Kidney (tissue), 14 donors: ENCODE measurements around the gene PTGDR2. TPM values are rescaled to one million over a fixed set of nuclear protein-coding genes. Genes with fewer than 3 reads are reported as not detected.
A peak's percentile ranks its signal among the peaks of the same experiment; 100 is the strongest.

Experiments used
- DNase-seq, 5 donors: peaks; one replicate each; pipeline ENCODE4 v3.0.0-alpha.2; 2013 to 2020
- FAIRE-seq: peaks from 2 replicates; lab custom pipeline; 2012; peaks lifted over from hg19 to GRCh38; lab: Jason Lieb, UNC
- H3K27ac ChIP-seq, 2 donors: one replicate each; pipeline ENCODE4 v1.7.0; 2013; ENCODE audit warnings: low read depth in 2 of 2, low read length in 2 of 2, inconsistent platforms in 1 of 2
- H3K27me3 ChIP-seq: one replicate; pipeline ENCODE4 v1.7.1; 2013; ENCODE audit warnings: low read length, inconsistent platforms; ENCODE audit not compliant: control insufficient read depth, insufficient read depth
- H3K36me3 ChIP-seq, 3 donors: one replicate each; pipeline versions ENCODE4 v1.7.0 to v1.7.1; 2013; ENCODE audit warnings: low read length in 3 of 3, control low read depth in 1 of 3, inconsistent platforms in 1 of 3; ENCODE audit not compliant: insufficient read depth in 3 of 3, control insufficient read depth in 2 of 3
- H3K4me1 ChIP-seq, 3 donors: one replicate each; pipeline versions ENCODE4 v1.7.0 to v1.7.1; 2013; ENCODE audit warnings: low read length in 3 of 3, inconsistent platforms in 1 of 3, low read depth in 1 of 3; ENCODE audit not compliant: control insufficient read depth in 2 of 3, insufficient read depth in 2 of 3
- H3K4me3 ChIP-seq, 3 donors: one replicate each; pipeline versions ENCODE4 v1.7.0 to v1.8.1; 2013; ENCODE audit warnings: low read length in 3 of 3, control low read depth in 1 of 3, inconsistent platforms in 1 of 3
- H3K9ac ChIP-seq, 3 donors: one replicate each; pipeline versions ENCODE4 v1.7.0 to v1.7.1; 2013; ENCODE audit warnings: low read length in 3 of 3, control low read depth in 1 of 3, inconsistent platforms in 1 of 3
- H3K9me3 ChIP-seq, 3 donors: one replicate each; pipeline versions ENCODE4 v1.7.0 to v1.7.1; 2013; ENCODE audit warnings: low read length in 3 of 3, control low read depth in 1 of 3, inconsistent platforms in 1 of 3; ENCODE audit not compliant: control insufficient read depth in 2 of 3, insufficient read depth in 1 of 3
- intact Hi-C: fragments of 100-400 bp; cut with DNase I; formaldehyde crosslinking; loops from one replicate; pipeline ENCODE4 v1.11.1; 2022
- polyA plus RNA-seq: library from polyadenylated mRNA; stranded (reverse); fragments of 350-450 nt; fragmentation: Illumina TruSeq; extraction: RNeasy Lipid Tissue Mini Kit (QIAGEN cat#74804); gene quantifications from one replicate; pipeline ENCODE4 v1.2.3, GENCODE V29; 2014; ENCODE audit warnings: low read depth, low replicate concordance; ENCODE audit not compliant: insufficient read depth
- total RNA-seq: library from RNA; stranded (reverse); fragmentation: NEBNext Ultra II Directional; extraction: Animal tissue kit (Norgen Biotek cat#: 25700); gene quantifications from one replicate; pipeline ENCODE4 v1.2.1, GENCODE V29; 2021
- TF ChIP-seq, protein P1 (sequence below): IDR thresholded peaks from 3 replicates; pipeline ENCODE4 v1.5.1; 2012; ENCODE audit warnings: mild to moderate bottlenecking, moderate library complexity, borderline replicate concordance; ENCODE audit not compliant: insufficient read depth; ENCODE audit errors: extremely low read depth
- donor health status: control.
- donor health status: control.
- donor health status: control.
- donor health status: control.
- donor health status: control.
- donor health status: DM: yes; HTN: yes; CAD: no.
- donor health status: Normal renal cell carcinoma (clear cell type).

PTGDR2 gene
- total and polyA plus RNA-seq, 2 donors from 2014 or later: 0.16 TPM; not detected in 1

DNA sequence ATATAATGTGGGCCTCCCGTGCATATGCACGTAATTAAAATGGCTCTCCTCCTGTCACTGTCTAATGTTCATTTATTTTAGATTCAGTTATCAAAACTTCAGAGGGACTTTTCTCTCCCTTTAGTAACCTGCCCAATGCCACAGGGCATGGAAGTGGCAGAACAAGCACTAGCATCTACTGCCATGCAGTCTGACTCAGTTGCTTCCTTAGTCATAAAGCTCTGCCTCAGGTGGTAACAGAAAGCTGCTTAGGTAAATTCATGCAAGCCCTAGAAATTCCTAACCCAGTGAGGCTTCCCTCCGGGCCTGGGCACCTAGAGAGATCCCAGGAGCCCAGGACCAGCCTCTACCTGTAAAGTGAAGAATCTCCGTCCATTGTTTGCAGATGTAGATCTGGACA, 41.7 kb upstream of the PTGDR2 start:
- no peak for DNase-seq
- Histone ChIP-seq H3K4me3 (no peak overlapping the region), H3K4me1 (no peaks in the 10 kb centered on the region), H3K9me3 (no peaks in the 10 kb centered on the region), H3K36me3 (peaks cover 29 to 70% (median 51%) of the 10 kb centered on the region in 3 donors), H3K27ac (no peak overlapping the region), H3K27me3 (no peaks in the 10 kb centered on the region), H3K9ac (no peak overlapping the region)
- FAIRE-seq: no peak
- intact Hi-C loops: loop anchor here (5.0 kb wide), 1 partner anchor 65 kb away; no protein-coding TSS in a partner anchor
- TF ChIP-seq, protein P1, sequence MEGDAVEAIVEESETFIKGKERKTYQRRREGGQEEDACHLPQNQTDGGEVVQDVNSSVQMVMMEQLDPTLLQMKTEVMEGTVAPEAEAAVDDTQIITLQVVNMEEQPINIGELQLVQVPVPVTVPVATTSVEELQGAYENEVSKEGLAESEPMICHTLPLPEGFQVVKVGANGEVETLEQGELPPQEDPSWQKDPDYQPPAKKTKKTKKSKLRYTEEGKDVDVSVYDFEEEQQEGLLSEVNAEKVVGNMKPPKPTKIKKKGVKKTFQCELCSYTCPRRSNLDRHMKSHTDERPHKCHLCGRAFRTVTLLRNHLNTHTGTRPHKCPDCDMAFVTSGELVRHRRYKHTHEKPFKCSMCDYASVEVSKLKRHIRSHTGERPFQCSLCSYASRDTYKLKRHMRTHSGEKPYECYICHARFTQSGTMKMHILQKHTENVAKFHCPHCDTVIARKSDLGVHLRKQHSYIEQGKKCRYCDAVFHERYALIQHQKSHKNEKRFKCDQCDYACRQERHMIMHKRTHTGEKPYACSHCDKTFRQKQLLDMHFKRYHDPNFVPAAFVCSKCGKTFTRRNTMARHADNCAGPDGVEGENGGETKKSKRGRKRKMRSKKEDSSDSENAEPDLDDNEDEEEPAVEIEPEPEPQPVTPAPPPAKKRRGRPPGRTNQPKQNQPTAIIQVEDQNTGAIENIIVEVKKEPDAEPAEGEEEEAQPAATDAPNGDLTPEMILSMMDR: no peak

DNA sequence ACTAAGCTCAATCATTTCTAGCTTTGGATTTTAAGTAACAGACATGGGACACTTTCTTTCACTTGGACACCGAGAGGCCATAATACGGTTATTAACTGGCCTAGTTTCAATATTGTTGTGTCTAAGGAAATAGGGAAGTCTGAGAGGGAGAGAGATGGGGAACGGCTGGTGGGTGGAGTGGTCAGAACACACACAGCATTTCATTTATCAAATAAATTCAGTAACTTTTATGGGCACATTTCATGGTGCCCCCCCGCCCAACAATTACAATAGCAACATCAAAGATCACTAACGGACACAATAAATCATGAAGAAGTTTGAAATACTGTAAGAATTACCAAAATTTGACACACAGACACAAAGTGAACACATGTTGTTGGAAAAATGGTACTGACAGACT, 39.9 kb upstream of the PTGDR2 start:
- intact Hi-C loops: loop anchor here (5.0 kb wide), 1 partner anchor 63 kb away; no protein-coding TSS in a partner anchor
- Histone ChIP-seq H3K9ac (no peak overlapping the region), H3K27me3 (no peaks in the 10 kb centered on the region), H3K36me3 (peaks cover 27 to 55% (median 43%) of the 10 kb centered on the region in 3 donors), H3K27ac (no peak overlapping the region), H3K4me1 (no peaks in the 10 kb centered on the region), H3K4me3 (no peak overlapping the region), H3K9me3 (no peaks in the 10 kb centered on the region)
- TF ChIP-seq, protein P1: no peak
- FAIRE-seq: no peak
- DNase-seq: no peak

DNA sequence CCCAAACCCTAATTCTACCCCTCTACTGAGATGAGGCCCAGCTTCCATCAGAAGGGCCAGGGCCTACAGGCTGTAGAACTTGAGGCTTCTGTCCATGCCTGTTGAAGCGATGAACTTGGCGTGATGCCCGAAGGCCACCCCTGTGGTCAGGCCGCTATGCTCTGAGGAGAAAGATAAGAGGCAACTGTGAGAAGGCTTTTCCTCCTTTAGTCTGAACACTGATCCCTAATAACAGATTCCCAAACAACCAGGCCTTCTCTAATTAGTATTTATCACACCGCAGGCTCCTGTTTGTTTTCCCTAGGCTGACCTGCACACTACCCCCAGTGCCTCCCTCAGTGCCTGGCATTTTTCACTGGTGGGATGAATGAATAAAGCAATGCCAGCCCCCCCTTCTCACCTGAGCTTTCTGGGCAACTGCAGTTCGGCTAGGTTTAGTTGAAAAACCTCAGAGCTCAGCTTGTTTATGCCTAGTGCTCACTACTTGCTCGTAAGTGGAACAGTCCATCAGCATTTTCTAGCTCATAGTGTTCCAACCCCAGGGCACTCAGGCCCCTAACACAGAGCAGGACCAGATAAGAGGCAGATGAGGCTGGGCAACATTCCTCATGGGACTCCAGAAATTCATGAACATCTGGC, 35.5 kb upstream of the PTGDR2 start:
- Histone ChIP-seq H3K36me3 (peaks cover 3 to 19% (median 17%) of the 10 kb centered on the region in 3 donors), H3K9me3 (no peaks in the 10 kb centered on the region), H3K4me1 (no peaks in the 10 kb centered on the region), H3K27ac (no peak overlapping the region), H3K9ac (no peak overlapping the region), H3K27me3 (no peaks in the 10 kb centered on the region), H3K4me3 (no peak overlapping the region)
- TF ChIP-seq, protein P1: no peak
- FAIRE-seq (no peak), DNase-seq (peak in 1 of 5 donors; percentile 37)
- intact Hi-C loops: no loop called here
